CD4-positive, alpha-beta T cell treated with Interleukin-17A for 1 hour (primary cell): ENCODE results near the gene AGO1.
"Not testable (repeated sequence)": the region's sequence is repeated elsewhere in the genome, so short reads cannot be mapped to it uniquely, and the experiment has no call there.

Experiments used
- DNase-seq: peaks from one replicate; pipeline ENCODE4 v3.0.0-alpha.2; 2020

The AGO1 gene

GRCh38 chr1:35882945-35883634 is at the start of gene AGO1:
TSS of gene AGO1 (plus strand) at chr1:35883209. CDS start at chr1:35883422, 213 bp downstream.
- DNase-seq, result peak; percentile 96

GRCh38 chr1:35833395-35833794 is 49.6 kb upstream of the AGO1 start:
- DNase-seq, result no peak

GRCh38 chr1:35834218-35834617 is 48.8 kb upstream of the AGO1 start:
- no peak for DNase-seq

GRCh38 chr1:35835398-35835797 is 47.6 kb upstream of the AGO1 start:
- DNase-seq, result no peak

GRCh38 chr1:35836734-35837133 is 46.3 kb upstream of the AGO1 start:
- no peak for DNase-seq

- DNase-seq, result no peak
Observed at GRCh38 chr1:35838693-35839245, 44.2 kb upstream of the AGO1 start.

- DNase-seq, result no peak
Observed at GRCh38 chr1:35844826-35845225, 38.2 kb upstream of the AGO1 start.

- DNase-seq, result no peak
Observed at GRCh38 chr1:35845766-35846165, 37.2 kb upstream of the AGO1 start.

GRCh38 chr1:35847935-35848565 is 35.0 kb upstream of the AGO1 start:
- no peak for DNase-seq

- no peak for DNase-seq
Observed at GRCh38 chr1:35850051-35850450, 33.0 kb upstream of the AGO1 start.

- DNase-seq, result no peak
Observed at GRCh38 chr1:35850716-35851115, 32.3 kb upstream of the AGO1 start.

GRCh38 chr1:35851132-35851869 is 31.7 kb upstream of the AGO1 start:
- no peak for DNase-seq

- no peak for DNase-seq
Observed at GRCh38 chr1:35852241-35852640, 30.8 kb upstream of the AGO1 start.

- no peak for DNase-seq
Observed at GRCh38 chr1:35854989-35855700, 27.9 kb upstream of the AGO1 start.

- no peak for DNase-seq
Observed at GRCh38 chr1:35856964-35857363, 26.0 kb upstream of the AGO1 start.

- no peak for DNase-seq
Observed at GRCh38 chr1:35857830-35858229, 25.2 kb upstream of the AGO1 start.

- no peak for DNase-seq
Observed at GRCh38 chr1:35860696-35861095, 22.3 kb upstream of the AGO1 start.

GRCh38 chr1:35863136-35863535 is 19.9 kb upstream of the AGO1 start:
- DNase-seq, result no peak

GRCh38 chr1:35863881-35864625 is 19.0 kb upstream of the AGO1 start:
- no peak for DNase-seq

GRCh38 chr1:35864813-35865212 is 18.2 kb upstream of the AGO1 start:
- no peak for DNase-seq

GRCh38 chr1:35866991-35867390 is 16.0 kb upstream of the AGO1 start:
- DNase-seq, result no peak

- not testable (repeated sequence) for DNase-seq
Observed at GRCh38 chr1:35869245-35869950, 13.6 kb upstream of the AGO1 start.
